H1 (cell line): ENCODE data around the gene SERPING1. TPM values are rescaled to one million over a fixed set of nuclear protein-coding genes. Genes with fewer than 3 reads are reported as not detected.

Experiments used
- CTCF ChIA-PET: fragments of 300-600 bp; sonication (Branson Sonifier 250); formaldehyde crosslinking; loops from one replicate; lab custom pipeline; 2021; ENCODE audit not compliant: partially characterized antibody; lab: Charles Lee
- POLR2A ChIA-PET: fragments of 300-600 bp; sonication (Branson Sonifier 250); formaldehyde crosslinking; loops from one replicate; lab custom pipeline; 2021; ENCODE audit warnings: inconsistent platforms; ENCODE audit not compliant: partially characterized antibody; lab: Charles Lee
- DNase-seq, 2 experiments: peaks; one replicate each; pipeline versions ENCODE4 v3.0.0 to v3.0.0-alpha.2; 2010 to 2022; ENCODE audit warnings: low spot score in 2 of 2, low read depth in 1 of 2, mixed read lengths in 1 of 2
- FAIRE-seq: peaks from 2 replicates; lab custom pipeline; 2011; peaks lifted over from hg19 to GRCh38; lab: Jason Lieb, UNC
- H2AFZ ChIP-seq: 2 replicates; pipeline ENCODE4 v1.8.1; 2012; ENCODE audit warnings: low read length, inconsistent platforms
- H2AK5ac ChIP-seq: 2 replicates; pipeline ENCODE4 v1.6.1; 2013; ENCODE audit warnings: low read depth, low read length
- H2BK120ac ChIP-seq: replicated peaks from 2 replicates; pipeline ENCODE3; 2013; ENCODE audit warnings: low read depth, low read length, inconsistent platforms
- H2BK12ac ChIP-seq: 2 replicates; pipeline ENCODE4 v1.6.1; 2013; ENCODE audit warnings: low read depth, low read length
- H2BK15ac ChIP-seq: 2 replicates; pipeline ENCODE4 v1.6.1; 2013; ENCODE audit warnings: low read length
- H2BK20ac ChIP-seq: 2 replicates; pipeline ENCODE4 v1.6.1; 2013; ENCODE audit warnings: low read length
- H2BK5ac ChIP-seq: 2 replicates; pipeline ENCODE4 v1.6.1; 2013; ENCODE audit warnings: low read depth, low read length
- H3K14ac ChIP-seq: 2 replicates; pipeline ENCODE4 v1.6.1; 2013; ENCODE audit warnings: inconsistent platforms; ENCODE audit not compliant: insufficient read length
- H3K18ac ChIP-seq: 2 replicates; pipeline ENCODE4 v1.6.1; 2013; ENCODE audit warnings: low read length; ENCODE audit errors: extremely low read depth
- H3K23ac ChIP-seq: 2 replicates; pipeline ENCODE4 v1.6.1; 2013; ENCODE audit warnings: inconsistent platforms; ENCODE audit not compliant: insufficient read length
- H3K23me2 ChIP-seq: 2 replicates; pipeline ENCODE4 v1.6.1; 2013; ENCODE audit warnings: low read depth, low read length
- H3K27ac ChIP-seq: 2 replicates; pipeline ENCODE4 v1.6.1; 2011; ENCODE audit warnings: low read depth, low read length, inconsistent platforms
- H3K27me3 ChIP-seq, 4 experiments: replicated peaks in 1 of 4; 1 replicate in 1 of 4; 2 replicates in 3 of 4; pipeline versions ENCODE4 v1.6.1 to v1.8.1; 2011 to 2013; ENCODE audit warnings: low read length in 3 of 4, mild to moderate bottlenecking in 3 of 4, inconsistent platforms in 2 of 4, mixed read lengths in 2 of 4, moderate library complexity in 1 of 4; ENCODE audit not compliant: control insufficient read depth in 3 of 4, insufficient read depth in 3 of 4; ENCODE audit errors: extremely low read depth in 1 of 4
- H3K36me3 ChIP-seq, 4 experiments: 2 replicates each; pipeline versions ENCODE4 v1.6.1 to v1.8.1; 2011 to 2013; ENCODE audit warnings: mild to moderate bottlenecking in 4 of 4, low read length in 3 of 4, moderate library complexity in 2 of 4, control low read depth in 1 of 4, inconsistent platforms in 1 of 4; ENCODE audit not compliant: insufficient read depth in 4 of 4, control insufficient read depth in 2 of 4
- H3K4ac ChIP-seq: replicated peaks from 2 replicates; pipeline ENCODE3; 2013; ENCODE audit warnings: low read length, low read depth, mixed read lengths, inconsistent platforms; ENCODE audit not compliant: insufficient read length
- H3K4me1 ChIP-seq, 4 experiments: replicated peaks in 1 of 4; 1 replicate in 1 of 4; 2 replicates in 3 of 4; pipeline versions ENCODE4 v1.6.1 to v1.8.1; 2011 to 2013; ENCODE audit warnings: low read length in 3 of 4, inconsistent platforms in 2 of 4, mixed read lengths in 1 of 4; ENCODE audit not compliant: insufficient read depth in 4 of 4, control insufficient read depth in 3 of 4
- H3K4me2 ChIP-seq, 2 experiments: 2 replicates each; pipeline versions ENCODE4 v1.6.1 to v1.8.1; 2011 to 2013; ENCODE audit warnings: low read depth in 2 of 2, low read length in 2 of 2, control low read depth in 1 of 2, inconsistent platforms in 1 of 2, mild to moderate bottlenecking in 1 of 2; ENCODE audit not compliant: insufficient read depth in 1 of 2
- H3K4me3 ChIP-seq, 4 experiments: fragments of 200-600, 300-600 bp in 1 of 4; sonication (generic), shearing (Covaris generic), sonication (Bioruptor Twin) in 1 of 4; 2 replicates each; pipeline versions ENCODE4 v1.5.1 to v1.8.1; 2011 to 2016; ENCODE audit warnings: low read length in 4 of 4, low read depth in 3 of 4, control low read depth in 2 of 4, inconsistent platforms in 2 of 4, mild to moderate bottlenecking in 2 of 4, mixed read lengths in 1 of 4, moderate library complexity in 1 of 4; ENCODE audit not compliant: insufficient read depth in 2 of 4; ENCODE audit errors: extremely low read depth in 1 of 4
- H3K56ac ChIP-seq: replicated peaks from 2 replicates; pipeline ENCODE3; 2013; ENCODE audit warnings: low read depth, mild to moderate bottlenecking, mixed read lengths, low read length, inconsistent platforms; ENCODE audit not compliant: insufficient read length
- H3K79me1 ChIP-seq: 2 replicates; pipeline ENCODE4 v1.6.1; 2013; ENCODE audit warnings: low read depth, low read length, control low read depth
- H3K79me2 ChIP-seq, 2 experiments: 2 replicates each; pipeline versions ENCODE4 v1.6.1 to v1.8.1; 2012 to 2013; ENCODE audit warnings: low read length in 2 of 2, mild to moderate bottlenecking in 2 of 2, inconsistent platforms in 1 of 2; ENCODE audit not compliant: insufficient read depth in 2 of 2, control insufficient read depth in 1 of 2
- H3K9ac ChIP-seq, 4 experiments: replicated peaks in 1 of 4; 1 replicate in 1 of 4; 2 replicates in 3 of 4; pipeline versions ENCODE4 v1.6.1 to v1.8.1; 2011 to 2013; ENCODE audit warnings: low read depth in 3 of 4, low read length in 3 of 4, control low read depth in 2 of 4, mild to moderate bottlenecking in 2 of 4, moderate library complexity in 2 of 4, inconsistent platforms in 1 of 4; ENCODE audit errors: extremely low read depth in 1 of 4
- H3K9me3 ChIP-seq, 2 experiments: 2 replicates each; pipeline versions ENCODE4 v1.6.1 to v1.8.1; 2012 to 2013; ENCODE audit warnings: mild to moderate bottlenecking in 2 of 2, moderate library complexity in 2 of 2, control low read depth in 1 of 2, inconsistent platforms in 1 of 2, low read depth in 1 of 2, low read length in 1 of 2, mixed read lengths in 1 of 2; ENCODE audit not compliant: insufficient read depth in 2 of 2
- H4K20me1 ChIP-seq, 2 experiments: replicated peaks in 1 of 2; 2 replicates each; pipeline versions ENCODE3 to v1.8.1; 2011 to 2013; ENCODE audit warnings: inconsistent platforms in 2 of 2, low read length in 2 of 2, mild to moderate bottlenecking in 1 of 2; ENCODE audit not compliant: insufficient read depth in 2 of 2, control insufficient read depth in 1 of 2
- H4K5ac ChIP-seq: 2 replicates; pipeline ENCODE4 v1.6.1; 2013; ENCODE audit warnings: low read length, low read depth, mixed read lengths, inconsistent platforms; ENCODE audit not compliant: insufficient read length
- H4K8ac ChIP-seq: 2 replicates; pipeline ENCODE4 v1.8.0; 2013; ENCODE audit warnings: mild to moderate bottlenecking, moderate library complexity, low read length, inconsistent platforms; ENCODE audit not compliant: insufficient read depth; ENCODE audit errors: extremely low read depth
- H4K91ac ChIP-seq: replicated peaks from 2 replicates; pipeline ENCODE3; 2013; ENCODE audit warnings: low read length, mixed read lengths, inconsistent platforms; ENCODE audit not compliant: insufficient read length
- NANOG ChIP-seq: IDR thresholded peaks from 2 replicates; pipeline ENCODE4 v1.6.1; 2011; ENCODE audit warnings: low read length, low read depth, mild to moderate bottlenecking, inconsistent platforms; ENCODE audit not compliant: insufficient read depth, poor library complexity, severe bottlenecking
- SAP30 ChIP-seq: fragments of 300-600 bp; sonication (generic); IDR thresholded peaks from 2 replicates; pipeline ENCODE4 v1.7.1; 2012; ENCODE audit warnings: low read length, moderate library complexity, mild to moderate bottlenecking, inconsistent platforms; ENCODE audit not compliant: insufficient read depth, insufficient replicate concordance
- WGBS, 2 experiments: shearing (Covaris generic) in 1 of 2; methylation state at CpG; one replicate each; pipeline versions ENCODE4 v1.1.6 to v1.1.7; 2013 to 2015; ENCODE audit warnings: low lambda C conversion rate in 2 of 2, mixed read lengths in 2 of 2, inconsistent platforms in 1 of 2, low coverage in 1 of 2, missing lambda C conversion rate in 1 of 2; ENCODE audit not compliant: insufficient replicate concordance in 2 of 2, insufficient coverage in 1 of 2, insufficient read length in 1 of 2; ENCODE audit errors: extremely low coverage in 1 of 2, missing lambda C conversion rate in 1 of 2; 5-methylcytosine and 5-hydroxymethylcytosine counted together
- polyA plus RNA-seq, 7 experiments: library from polyadenylated mRNA; depleted of rRNA in 3 of 7; stranded (reverse) in 5 of 7; unstranded in 2 of 7; fragments of >200 nt in 5 of 7; fragments of 200-250 nt in 2 of 7; gene quantifications; 1 replicate in 5 of 7; 2 replicates in 1 of 7; 4 replicates in 1 of 7; pipeline versions ENCODE4 v1.2.1 to v1.2.3, GENCODE V29; 2011 to 2013; ENCODE audit warnings: missing spikeins in 2 of 7, mixed read lengths in 2 of 7
- total RNA-seq: library from RNA; stranded (reverse); fragmentation: NEBNext Ultra II Directional; extraction: Animal tissue kit (Norgen Biotek cat#: 25700); gene quantifications from 2 replicates; pipeline ENCODE4 v1.2.1, GENCODE V29; 2021

Gene SERPING1
- total and polyA plus RNA-seq, 2 of the 8 experiments (the other 6 are each of a cell fraction or from before 2014, with no cell fraction given) = 50.9 to 54.8 TPM

DNA sequence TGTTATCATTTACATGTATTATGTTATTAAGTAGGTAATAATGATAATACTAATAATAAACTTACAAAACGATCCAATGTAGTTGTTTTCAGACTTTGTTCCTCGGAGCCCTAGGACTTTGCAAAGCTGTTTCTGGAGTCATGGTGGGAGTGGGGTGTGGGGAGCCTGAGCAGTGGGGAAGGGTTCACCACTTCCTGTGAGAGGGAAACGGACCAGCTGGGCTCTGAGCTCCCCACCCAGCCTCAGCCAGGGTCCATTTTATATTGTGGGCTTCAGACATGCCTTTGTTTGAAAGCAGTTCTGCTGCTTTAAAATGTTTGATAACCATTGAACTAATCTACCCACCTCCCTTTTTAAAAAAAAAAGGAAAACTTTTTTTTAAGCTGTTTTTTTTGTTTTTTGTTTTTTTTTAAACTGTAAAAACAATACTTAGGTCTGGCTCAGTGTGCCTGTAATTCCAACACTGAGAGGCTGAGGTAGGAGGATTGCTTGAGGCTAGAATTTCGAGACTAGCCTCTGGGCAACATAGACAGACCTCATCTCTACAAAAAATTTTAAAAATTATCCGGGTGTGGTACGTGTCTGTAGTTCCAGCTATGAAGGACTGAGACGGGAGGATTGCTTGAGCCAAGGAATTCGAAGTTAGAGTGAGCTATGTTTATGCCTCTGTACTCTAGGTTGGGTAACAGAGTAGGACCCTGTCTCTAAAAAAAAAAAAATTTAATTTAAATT lies 7.0 kb downstream of the SERPING1 start:
- POLR2A ChIA-PET = interaction anchor here (0.7 to 51.1 kb wide), 10 partner anchors 9 to 174 kb away, joined by 3 to 1546 read pairs (median 4); partner anchors contain the start of genes CLP1, UBE2L6 and YPEL4
- no peaks in the 10 kb centered on the region for H4K20me1 ChIP-seq
- H4K91ac ChIP-seq = no peak overlapping the region
- H3K23ac ChIP-seq = no peak overlapping the region
- no peak overlapping the region for H3K56ac ChIP-seq
- H3K23me2 ChIP-seq = no peaks in the 10 kb centered on the region
- no peak overlapping the region for H2BK12ac ChIP-seq
- no peak overlapping the region for H2BK120ac ChIP-seq
- H3K4me2 ChIP-seq = no peak overlapping the region
- H3K9ac ChIP-seq = no peak overlapping the region
- no peak overlapping the region for H3K27ac ChIP-seq
- peaks cover 0 to 13% (median 2%) of the 10 kb centered on the region in 4 experiments; a peak in 6 of 8 replicates for H3K36me3 ChIP-seq
- H2AK5ac ChIP-seq = no peak overlapping the region
- no peak overlapping the region for H4K8ac ChIP-seq
- no peak overlapping the region for H2AFZ ChIP-seq
- no peak overlapping the region for H3K18ac ChIP-seq
- H3K79me2 ChIP-seq = no peaks in the 10 kb centered on the region
- no peak overlapping the region for H3K4ac ChIP-seq
- FAIRE-seq (no peak), DNase-seq (no peak)
- H2BK15ac ChIP-seq = no peak overlapping the region
- H2BK5ac ChIP-seq = no peak overlapping the region
- CTCF ChIA-PET = interaction anchor here (0.7 to 20.2 kb wide), 12 partner anchors 10 to 1276 kb away, joined by 3 to 286 read pairs (median 4); partner anchors contain the start of gene UBE2L6
- no peaks in the 10 kb centered on the region for H3K27me3 ChIP-seq
- no peak overlapping the region for H2BK20ac ChIP-seq
- no peak overlapping the region for H4K5ac ChIP-seq
- H3K4me1 ChIP-seq = no peaks in the 10 kb centered on the region
- no peak overlapping the region for H3K14ac ChIP-seq
- no peak overlapping the region for H3K4me3 ChIP-seq
- no peak for TF ChIP-seq NANOG
- TF ChIP-seq SAP30 = no peak
- H3K9me3 ChIP-seq = no peaks in the 10 kb centered on the region
- H3K79me1 ChIP-seq = no peaks in the 10 kb centered on the region
- 78% methylated on average over 8 of the region's 8 CpGs; no CpG with 5 or more reads in 1 of the 2 experiments for WGBS, 2 experiments
